Loucy (cell line): ENCODE measurements around the gene SPOPL.

Source experiments
- H2AFZ ChIP-seq: fragments of 200-600 bp; sonication (generic); 2 replicates; pipeline ENCODE4 v1.6.0; 2016; ENCODE audit warnings: antibody characterized with exemption, mild to moderate bottlenecking, low read length, moderate library complexity
- H3F3A ChIP-seq: fragments of 200-600 bp; 2 replicates; pipeline ENCODE4 v1.6.0; 2016; ENCODE audit warnings: antibody characterized with exemption, low read depth, mild to moderate bottlenecking
- H3K27me3 ChIP-seq: fragments of 200-600 bp; sonication (generic); 2 replicates; pipeline ENCODE4 v1.6.1; 2014; ENCODE audit warnings: low read length, mild to moderate bottlenecking; ENCODE audit not compliant: insufficient read depth, poor library complexity, severe bottlenecking
- H3K36me3 ChIP-seq: fragments of 200-600 bp; sonication (generic); 2 replicates; pipeline ENCODE4 v1.6.1; 2016; ENCODE audit warnings: low read length; ENCODE audit not compliant: insufficient read depth
- H3K4me1 ChIP-seq: fragments of 200-600 bp; sonication (generic); 2 replicates; pipeline ENCODE4 v1.5.1; 2014; ENCODE audit warnings: low read length, mild to moderate bottlenecking; ENCODE audit not compliant: insufficient read depth, poor library complexity, severe bottlenecking
- H3K4me2 ChIP-seq: fragments of 200-600 bp; sonication (generic); 2 replicates; pipeline ENCODE4 v1.6.0; 2014; ENCODE audit warnings: antibody characterized with exemption, low read length, low read depth, mild to moderate bottlenecking; ENCODE audit not compliant: poor library complexity, severe bottlenecking
- H3K4me3 ChIP-seq: fragments of 200-600 bp; sonication (generic); 2 replicates; pipeline ENCODE4 v1.5.1; 2014; ENCODE audit warnings: low read length, mild to moderate bottlenecking, mixed read lengths; ENCODE audit not compliant: poor library complexity, severe bottlenecking
- H3K79me2 ChIP-seq: fragments of 200-600 bp; sonication (generic); 2 replicates; pipeline ENCODE4 v1.6.1; 2014; ENCODE audit warnings: low read length; ENCODE audit not compliant: insufficient read depth
- H3K9ac ChIP-seq: fragments of 200-600 bp; sonication (generic); 2 replicates; pipeline ENCODE4 v1.6.0; 2014; ENCODE audit warnings: mild to moderate bottlenecking, low read depth, low read length, moderate library complexity; ENCODE audit not compliant: poor library complexity, severe bottlenecking
- H3K9me2 ChIP-seq: fragments of 200-600 bp; sonication (generic); replicated peaks from 2 replicates; pipeline ENCODE4 v1.6.1; 2016; ENCODE audit warnings: low read depth, low read length, mixed read lengths
- H3K9me3 ChIP-seq: fragments of 200-600 bp; sonication (generic); 2 replicates; pipeline ENCODE4 v1.6.1; 2014; ENCODE audit warnings: mild to moderate bottlenecking, antibody characterized with exemption, low read length, low read depth; ENCODE audit not compliant: insufficient read depth
- H4K20me1 ChIP-seq: fragments of 200-600 bp; sonication (generic); 2 replicates; pipeline ENCODE4 v1.6.0; 2014; ENCODE audit warnings: antibody characterized with exemption, low read length, mild to moderate bottlenecking; ENCODE audit not compliant: insufficient read depth, poor library complexity, severe bottlenecking
- CTCF ChIP-seq: fragments of 200-600 bp; sonication (generic); conservative IDR thresholded peaks from 2 replicates; pipeline ENCODE4 v1.5.1; 2014; ENCODE audit warnings: mild to moderate bottlenecking, antibody characterized with exemption, low read length
- EZH2phosphoT487 ChIP-seq: fragments of 200-600 bp; IDR thresholded peaks from 2 replicates; pipeline ENCODE4 v1.6.1; 2018; ENCODE audit warnings: antibody characterized with exemption, mild to moderate bottlenecking, moderate library complexity, borderline replicate concordance

SPOPL gene

DNA sequence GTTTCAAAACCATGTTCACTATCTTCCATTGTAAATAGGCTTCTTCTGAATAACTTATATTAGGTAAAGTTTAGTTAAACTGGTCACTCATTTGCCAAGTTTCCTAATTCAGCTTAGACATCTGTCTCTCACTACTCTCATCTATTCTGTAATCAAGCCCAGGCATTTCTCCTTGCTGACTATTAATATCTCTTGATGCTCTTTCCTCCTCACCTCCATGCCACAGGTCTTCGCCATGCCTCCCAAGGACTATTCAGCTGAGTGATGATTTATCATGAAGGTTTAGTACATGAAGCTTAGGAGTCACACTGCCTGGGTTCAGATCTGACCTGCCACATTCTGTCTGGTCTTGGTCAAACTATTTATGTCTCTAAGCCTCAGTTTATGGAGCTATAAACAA lies 115.5 kb downstream of the SPOPL start:
- H3K79me2 ChIP-seq = no peaks in the 10 kb centered on the region
- H3K9ac ChIP-seq = no peak overlapping the region
- no peaks in the 10 kb centered on the region for H3K9me2 ChIP-seq
- no peaks in the 10 kb centered on the region for H3K9me3 ChIP-seq
- TF ChIP-seq CTCF (no peak), EZH2phosphoT487 (no peak)
- no peak overlapping the region for H2AFZ ChIP-seq
- H4K20me1 ChIP-seq = no peaks in the 10 kb centered on the region
- H3K4me2 ChIP-seq = no peak overlapping the region
- no peak overlapping the region for H3K4me3 ChIP-seq
- H3K4me1 ChIP-seq = no peaks in the 10 kb centered on the region
- no peaks in the 10 kb centered on the region for H3K36me3 ChIP-seq
- H3F3A ChIP-seq = no peaks in the 10 kb centered on the region
- H3K27me3 ChIP-seq = no peaks in the 10 kb centered on the region

DNA sequence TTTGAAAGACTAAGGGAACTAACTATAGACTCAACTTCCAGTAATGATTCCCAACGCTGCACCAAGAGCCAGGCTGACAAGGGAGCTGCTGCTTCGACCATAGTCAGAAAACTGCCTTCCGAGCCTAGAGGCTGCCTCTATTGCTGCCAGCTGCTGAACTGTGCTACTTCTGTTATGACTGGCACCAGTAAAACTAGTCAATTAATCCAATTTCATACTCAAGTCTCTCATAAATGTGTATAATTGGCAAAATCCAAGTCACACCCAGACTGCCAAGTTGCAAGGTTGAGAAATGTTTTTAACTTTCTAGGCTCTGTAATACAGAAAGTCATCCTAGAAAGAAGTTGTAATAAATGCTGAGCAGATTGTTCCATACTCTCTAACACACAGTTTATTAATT lies 117.4 kb downstream of the SPOPL start:
- H4K20me1 ChIP-seq = no peaks in the 10 kb centered on the region
- H3K9ac ChIP-seq = no peak overlapping the region
- H3K36me3 ChIP-seq = no peaks in the 10 kb centered on the region
- H3K27me3 ChIP-seq = no peaks in the 10 kb centered on the region
- H3K9me2 ChIP-seq = no peaks in the 10 kb centered on the region
- H3K9me3 ChIP-seq = no peaks in the 10 kb centered on the region
- no peaks in the 10 kb centered on the region for H3K79me2 ChIP-seq
- no peak for TF ChIP-seq EZH2phosphoT487
- TF ChIP-seq CTCF = no peak
- no peak overlapping the region for H2AFZ ChIP-seq
- H3K4me3 ChIP-seq = no peak overlapping the region
- no peak overlapping the region for H3K4me2 ChIP-seq
- H3F3A ChIP-seq = no peaks in the 10 kb centered on the region
- no peaks in the 10 kb centered on the region for H3K4me1 ChIP-seq

- no peak overlapping the region for H3K4me2 ChIP-seq
- H3K9ac ChIP-seq = no peak overlapping the region
- H3K4me1 ChIP-seq = no peaks in the 10 kb centered on the region
- no peaks in the 10 kb centered on the region for H3K9me2 ChIP-seq
- no peaks in the 10 kb centered on the region for H3K79me2 ChIP-seq
- TF ChIP-seq CTCF (no peak), EZH2phosphoT487 (no peak)
- H3K4me3 ChIP-seq = no peak overlapping the region
- no peaks in the 10 kb centered on the region for H3F3A ChIP-seq
- no peaks in the 10 kb centered on the region for H3K9me3 ChIP-seq
- H2AFZ ChIP-seq = no peak overlapping the region
- H3K36me3 ChIP-seq = no peaks in the 10 kb centered on the region
- H4K20me1 ChIP-seq = no peaks in the 10 kb centered on the region
- no peaks in the 10 kb centered on the region for H3K27me3 ChIP-seq
Observed at GRCh38 chr2:138620431-138620830, 118.9 kb downstream of the SPOPL start.
